H1 (cell line): Measurements from ENCODE around the gene DAPK2. TPM values are rescaled to one million over a fixed set of nuclear protein-coding genes. Genes with fewer than 3 reads are reported as not detected.

ENCODE experiments used
- CTCF ChIA-PET: fragments of 300-600 bp; sonication (Branson Sonifier 250); formaldehyde crosslinking; loops from one replicate; lab custom pipeline; 2021; ENCODE audit not compliant: partially characterized antibody; lab: Charles Lee
- POLR2A ChIA-PET: fragments of 300-600 bp; sonication (Branson Sonifier 250); formaldehyde crosslinking; loops from one replicate; lab custom pipeline; 2021; ENCODE audit warnings: inconsistent platforms; ENCODE audit not compliant: partially characterized antibody; lab: Charles Lee
- DNase-seq, 2 experiments: peaks; one replicate each; pipeline versions ENCODE4 v3.0.0 to v3.0.0-alpha.2; 2010 to 2022; ENCODE audit warnings: low spot score in 2 of 2, low read depth in 1 of 2, mixed read lengths in 1 of 2
- FAIRE-seq: peaks from 2 replicates; lab custom pipeline; 2011; peaks lifted over from hg19 to GRCh38; lab: Jason Lieb, UNC
- H2AFZ ChIP-seq: 2 replicates; pipeline ENCODE4 v1.8.1; 2012; ENCODE audit warnings: low read length, inconsistent platforms
- H2AK5ac ChIP-seq: 2 replicates; pipeline ENCODE4 v1.6.1; 2013; ENCODE audit warnings: low read depth, low read length
- H2BK120ac ChIP-seq: replicated peaks from 2 replicates; pipeline ENCODE3; 2013; ENCODE audit warnings: low read depth, low read length, inconsistent platforms
- H2BK12ac ChIP-seq: 2 replicates; pipeline ENCODE4 v1.6.1; 2013; ENCODE audit warnings: low read depth, low read length
- H2BK15ac ChIP-seq: 2 replicates; pipeline ENCODE4 v1.6.1; 2013; ENCODE audit warnings: low read length
- H2BK20ac ChIP-seq: 2 replicates; pipeline ENCODE4 v1.6.1; 2013; ENCODE audit warnings: low read length
- H2BK5ac ChIP-seq: 2 replicates; pipeline ENCODE4 v1.6.1; 2013; ENCODE audit warnings: low read depth, low read length
- H3K14ac ChIP-seq: 2 replicates; pipeline ENCODE4 v1.6.1; 2013; ENCODE audit warnings: inconsistent platforms; ENCODE audit not compliant: insufficient read length
- H3K18ac ChIP-seq: 2 replicates; pipeline ENCODE4 v1.6.1; 2013; ENCODE audit warnings: low read length; ENCODE audit errors: extremely low read depth
- H3K23ac ChIP-seq: 2 replicates; pipeline ENCODE4 v1.6.1; 2013; ENCODE audit warnings: inconsistent platforms; ENCODE audit not compliant: insufficient read length
- H3K23me2 ChIP-seq: 2 replicates; pipeline ENCODE4 v1.6.1; 2013; ENCODE audit warnings: low read depth, low read length
- H3K27ac ChIP-seq: 2 replicates; pipeline ENCODE4 v1.6.1; 2011; ENCODE audit warnings: low read depth, low read length, inconsistent platforms
- H3K27me3 ChIP-seq, 4 experiments: replicated peaks in 1 of 4; 1 replicate in 1 of 4; 2 replicates in 3 of 4; pipeline versions ENCODE4 v1.6.1 to v1.8.1; 2011 to 2013; ENCODE audit warnings: low read length in 3 of 4, mild to moderate bottlenecking in 3 of 4, inconsistent platforms in 2 of 4, mixed read lengths in 2 of 4, moderate library complexity in 1 of 4; ENCODE audit not compliant: control insufficient read depth in 3 of 4, insufficient read depth in 3 of 4; ENCODE audit errors: extremely low read depth in 1 of 4
- H3K36me3 ChIP-seq, 4 experiments: 2 replicates each; pipeline versions ENCODE4 v1.6.1 to v1.8.1; 2011 to 2013; ENCODE audit warnings: mild to moderate bottlenecking in 4 of 4, low read length in 3 of 4, moderate library complexity in 2 of 4, control low read depth in 1 of 4, inconsistent platforms in 1 of 4; ENCODE audit not compliant: insufficient read depth in 4 of 4, control insufficient read depth in 2 of 4
- H3K4ac ChIP-seq: replicated peaks from 2 replicates; pipeline ENCODE3; 2013; ENCODE audit warnings: low read length, low read depth, mixed read lengths, inconsistent platforms; ENCODE audit not compliant: insufficient read length
- H3K4me1 ChIP-seq, 4 experiments: replicated peaks in 1 of 4; 1 replicate in 1 of 4; 2 replicates in 3 of 4; pipeline versions ENCODE4 v1.6.1 to v1.8.1; 2011 to 2013; ENCODE audit warnings: low read length in 3 of 4, inconsistent platforms in 2 of 4, mixed read lengths in 1 of 4; ENCODE audit not compliant: insufficient read depth in 4 of 4, control insufficient read depth in 3 of 4
- H3K4me2 ChIP-seq, 2 experiments: 2 replicates each; pipeline versions ENCODE4 v1.6.1 to v1.8.1; 2011 to 2013; ENCODE audit warnings: low read depth in 2 of 2, low read length in 2 of 2, control low read depth in 1 of 2, inconsistent platforms in 1 of 2, mild to moderate bottlenecking in 1 of 2; ENCODE audit not compliant: insufficient read depth in 1 of 2
- H3K4me3 ChIP-seq, 4 experiments: fragments of 200-600, 300-600 bp in 1 of 4; sonication (generic), shearing (Covaris generic), sonication (Bioruptor Twin) in 1 of 4; 2 replicates each; pipeline versions ENCODE4 v1.5.1 to v1.8.1; 2011 to 2016; ENCODE audit warnings: low read length in 4 of 4, low read depth in 3 of 4, control low read depth in 2 of 4, inconsistent platforms in 2 of 4, mild to moderate bottlenecking in 2 of 4, mixed read lengths in 1 of 4, moderate library complexity in 1 of 4; ENCODE audit not compliant: insufficient read depth in 2 of 4; ENCODE audit errors: extremely low read depth in 1 of 4
- H3K56ac ChIP-seq: replicated peaks from 2 replicates; pipeline ENCODE3; 2013; ENCODE audit warnings: low read depth, mild to moderate bottlenecking, mixed read lengths, low read length, inconsistent platforms; ENCODE audit not compliant: insufficient read length
- H3K79me1 ChIP-seq: 2 replicates; pipeline ENCODE4 v1.6.1; 2013; ENCODE audit warnings: low read depth, low read length, control low read depth
- H3K79me2 ChIP-seq, 2 experiments: 2 replicates each; pipeline versions ENCODE4 v1.6.1 to v1.8.1; 2012 to 2013; ENCODE audit warnings: low read length in 2 of 2, mild to moderate bottlenecking in 2 of 2, inconsistent platforms in 1 of 2; ENCODE audit not compliant: insufficient read depth in 2 of 2, control insufficient read depth in 1 of 2
- H3K9ac ChIP-seq, 4 experiments: replicated peaks in 1 of 4; 1 replicate in 1 of 4; 2 replicates in 3 of 4; pipeline versions ENCODE4 v1.6.1 to v1.8.1; 2011 to 2013; ENCODE audit warnings: low read depth in 3 of 4, low read length in 3 of 4, control low read depth in 2 of 4, mild to moderate bottlenecking in 2 of 4, moderate library complexity in 2 of 4, inconsistent platforms in 1 of 4; ENCODE audit errors: extremely low read depth in 1 of 4
- H3K9me3 ChIP-seq, 2 experiments: 2 replicates each; pipeline versions ENCODE4 v1.6.1 to v1.8.1; 2012 to 2013; ENCODE audit warnings: mild to moderate bottlenecking in 2 of 2, moderate library complexity in 2 of 2, control low read depth in 1 of 2, inconsistent platforms in 1 of 2, low read depth in 1 of 2, low read length in 1 of 2, mixed read lengths in 1 of 2; ENCODE audit not compliant: insufficient read depth in 2 of 2
- H4K20me1 ChIP-seq, 2 experiments: replicated peaks in 1 of 2; 2 replicates each; pipeline versions ENCODE3 to v1.8.1; 2011 to 2013; ENCODE audit warnings: inconsistent platforms in 2 of 2, low read length in 2 of 2, mild to moderate bottlenecking in 1 of 2; ENCODE audit not compliant: insufficient read depth in 2 of 2, control insufficient read depth in 1 of 2
- H4K5ac ChIP-seq: 2 replicates; pipeline ENCODE4 v1.6.1; 2013; ENCODE audit warnings: low read length, low read depth, mixed read lengths, inconsistent platforms; ENCODE audit not compliant: insufficient read length
- H4K8ac ChIP-seq: 2 replicates; pipeline ENCODE4 v1.8.0; 2013; ENCODE audit warnings: mild to moderate bottlenecking, moderate library complexity, low read length, inconsistent platforms; ENCODE audit not compliant: insufficient read depth; ENCODE audit errors: extremely low read depth
- H4K91ac ChIP-seq: replicated peaks from 2 replicates; pipeline ENCODE3; 2013; ENCODE audit warnings: low read length, mixed read lengths, inconsistent platforms; ENCODE audit not compliant: insufficient read length
- ASH2L ChIP-seq: fragments of 200-600, 300-600 bp; sonication (generic); IDR thresholded peaks from one replicate; pipeline ENCODE4 v1.7.1; 2017; ENCODE audit warnings: low read length
- RAD21 ChIP-seq, 2 experiments: IDR thresholded peaks in 1 of 2; conservative IDR thresholded peaks in 1 of 2; 2 replicates each; pipeline ENCODE4 v1.6.1; 2011; ENCODE audit warnings: low read depth in 2 of 2, low read length in 2 of 2, improper control_type of control experiment in 1 of 2, inconsistent platforms in 1 of 2, mild to moderate bottlenecking in 1 of 2, moderate library complexity in 1 of 2
- RFX5 ChIP-seq: IDR thresholded peaks from 2 replicates; pipeline ENCODE4 v1.6.1; 2011; ENCODE audit warnings: low read depth, low read length, improper control_type of control experiment, borderline replicate concordance
- SIN3A ChIP-seq, 2 experiments: IDR thresholded peaks in 1 of 2; conservative IDR thresholded peaks in 1 of 2; 2 replicates each; pipeline ENCODE4 v1.6.1; 2011 to 2012; ENCODE audit warnings: low read length in 2 of 2, improper control_type of control experiment in 1 of 2, low read depth in 1 of 2, mild to moderate bottlenecking in 1 of 2
- WGBS, 2 experiments: shearing (Covaris generic) in 1 of 2; methylation state at CpG; one replicate each; pipeline versions ENCODE4 v1.1.6 to v1.1.7; 2013 to 2015; ENCODE audit warnings: low lambda C conversion rate in 2 of 2, mixed read lengths in 2 of 2, inconsistent platforms in 1 of 2, low coverage in 1 of 2, missing lambda C conversion rate in 1 of 2; ENCODE audit not compliant: insufficient replicate concordance in 2 of 2, insufficient coverage in 1 of 2, insufficient read length in 1 of 2; ENCODE audit errors: extremely low coverage in 1 of 2, missing lambda C conversion rate in 1 of 2; 5-methylcytosine and 5-hydroxymethylcytosine counted together
- polyA plus RNA-seq, 7 experiments: library from polyadenylated mRNA; depleted of rRNA in 3 of 7; stranded (reverse) in 5 of 7; unstranded in 2 of 7; fragments of >200 nt in 5 of 7; fragments of 200-250 nt in 2 of 7; gene quantifications; 1 replicate in 5 of 7; 2 replicates in 1 of 7; 4 replicates in 1 of 7; pipeline versions ENCODE4 v1.2.1 to v1.2.3, GENCODE V29; 2011 to 2013; ENCODE audit warnings: missing spikeins in 2 of 7, mixed read lengths in 2 of 7
- total RNA-seq: library from RNA; stranded (reverse); fragmentation: NEBNext Ultra II Directional; extraction: Animal tissue kit (Norgen Biotek cat#: 25700); gene quantifications from 2 replicates; pipeline ENCODE4 v1.2.1, GENCODE V29; 2021
- TF ChIP-seq, protein P1 (sequence below): IDR thresholded peaks from 2 replicates; pipeline ENCODE4 v1.6.1; 2012; ENCODE audit warnings: inconsistent platforms
- TF ChIP-seq, protein P2 (sequence below): IDR thresholded peaks from 2 replicates; pipeline ENCODE4 v1.6.1; 2012; ENCODE audit warnings: inconsistent platforms

Gene DAPK2
- total and polyA plus RNA-seq, 2 of the 8 experiments (the other 6 are each of a cell fraction or from before 2014, with no cell fraction given) = 1.8 to 2.9 TPM

DNA sequence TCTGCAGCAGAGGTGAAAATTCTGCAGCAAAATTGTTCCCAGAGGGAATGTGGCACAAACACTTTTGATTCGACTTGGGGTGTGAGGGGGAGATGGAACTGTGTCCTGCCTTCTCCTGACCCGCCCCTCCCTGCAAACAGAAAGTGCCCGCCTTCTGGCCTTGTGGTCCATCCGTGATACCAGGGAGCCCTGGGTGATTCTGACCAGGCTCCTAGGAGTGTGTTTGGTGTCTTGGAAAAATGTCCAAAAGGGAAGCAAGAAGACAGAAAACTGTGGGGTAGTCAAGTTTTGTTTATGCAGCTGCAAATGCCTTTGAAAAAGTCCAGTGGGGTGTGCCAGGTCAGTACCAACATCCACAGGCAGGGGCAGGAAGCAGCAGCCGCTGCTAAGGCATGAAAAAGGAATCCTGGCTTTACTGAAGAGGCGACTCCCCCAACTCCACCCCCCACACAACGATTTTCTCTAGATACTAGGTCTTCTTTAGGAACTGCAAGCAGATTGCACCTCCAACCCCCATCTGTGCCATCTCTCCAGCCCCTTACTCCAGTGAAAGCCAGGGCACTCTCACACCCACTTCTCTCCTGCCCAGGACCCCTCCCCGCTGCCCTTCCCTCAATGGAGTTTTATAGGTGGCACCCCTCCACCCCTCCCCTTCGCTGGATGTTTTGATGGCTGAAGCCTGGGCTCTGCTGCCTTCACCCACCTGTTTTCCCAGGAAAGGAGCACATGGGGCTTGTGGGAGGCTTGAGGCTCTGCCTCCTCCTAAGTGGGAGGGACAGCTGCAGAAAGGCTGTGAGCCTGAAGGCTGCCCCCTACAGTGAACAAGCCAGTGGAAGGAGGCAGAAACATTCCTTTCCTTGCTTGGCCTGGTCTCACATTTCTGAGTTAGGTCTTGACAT, 130.2 kb downstream of the DAPK2 start:
- peak overlapping the region; percentile 35; the same call in 1 of the 2 replicates for H2AFZ ChIP-seq
- TF ChIP-seq ASH2L = peak; percentile 57
- 0 out of 4 replicates have a peak, but pooled peaks of 1 of the 2 experiments have one; percentile 32 for TF ChIP-seq SIN3A (conservative IDR thresholded peaks at IDR 0.05 in 1 of 2, IDR thresholded peaks at IDR 0.05 in 1 of 2; ENCODE audit: low read depth in 1 of 2, low read length in 2 of 2)
- TF ChIP-seq, protein P1, sequence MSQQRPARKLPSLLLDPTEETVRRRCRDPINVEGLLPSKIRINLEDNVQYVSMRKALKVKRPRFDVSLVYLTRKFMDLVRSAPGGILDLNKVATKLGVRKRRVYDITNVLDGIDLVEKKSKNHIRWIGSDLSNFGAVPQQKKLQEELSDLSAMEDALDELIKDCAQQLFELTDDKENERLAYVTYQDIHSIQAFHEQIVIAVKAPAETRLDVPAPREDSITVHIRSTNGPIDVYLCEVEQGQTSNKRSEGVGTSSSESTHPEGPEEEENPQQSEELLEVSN = 0 out of 2 replicates have a peak, but pooled peaks have one; percentile 13
- peak in 1 of 2 experiments; percentile 42; a peak in 1 of 4 replicates for TF ChIP-seq RAD21 (IDR thresholded peaks at IDR 0.05 in 1 of 2, conservative IDR thresholded peaks at IDR 0.05 in 1 of 2; ENCODE audit: low read depth in 2 of 2, low read length in 2 of 2)
- TF ChIP-seq, protein P2, sequence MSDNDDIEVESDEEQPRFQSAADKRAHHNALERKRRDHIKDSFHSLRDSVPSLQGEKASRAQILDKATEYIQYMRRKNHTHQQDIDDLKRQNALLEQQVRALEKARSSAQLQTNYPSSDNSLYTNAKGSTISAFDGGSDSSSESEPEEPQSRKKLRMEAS = peak; percentile 39; the same call in 1 of the 2 replicates
- TF ChIP-seq RFX5 = no peak

More for the DNA sequence above, 130.2 kb downstream of the DAPK2 start:
- Histone ChIP-seq H3K4me3 (no peak overlapping the region), H3K18ac (peak overlapping the region; percentile 13; the same call in 1 of the 2 replicates), H2BK20ac (no peak overlapping the region; the same call in 1 of the 2 replicates), H3K4ac (no peak overlapping the region), H4K20me1 (no peaks in the 10 kb centered on the region), H3K9ac (no peak overlapping the region), H3K14ac (no peak overlapping the region), H3K27ac (no peak overlapping the region), H4K8ac (no peak overlapping the region; the same call in 1 of the 2 replicates), H3K79me1 (no peaks in the 10 kb centered on the region), H2BK5ac (no peak overlapping the region; the same call in 1 of the 2 replicates), H3K23me2 (no peaks in the 10 kb centered on the region), H4K5ac (no peak overlapping the region), H3K56ac (no peak overlapping the region), H3K23ac (no peak overlapping the region), H2BK15ac (no peak overlapping the region), H2BK12ac (no peak overlapping the region), H2BK120ac (no peak overlapping the region), H2AK5ac (no peak overlapping the region), H3K4me2 (0 out of 4 replicates have a peak overlapping the region, but pooled peaks of 1 of the 2 experiments have one; percentile 14), H3K4me1 (peaks cover 0 to 18% (median 7%) of the 10 kb centered on the region in 4 experiments; a peak in 5 of 7 replicates), H3K79me2 (no peaks in the 10 kb centered on the region), H3K9me3 (no peaks in the 10 kb centered on the region), H3K27me3 (no peaks in the 10 kb centered on the region), H4K91ac (no peak overlapping the region), H3K36me3 (no peaks in the 10 kb centered on the region)
- FAIRE-seq (no peak), DNase-seq (peak in 1 of 2 experiments; percentile 68)
- 64% methylated on average over 8 of the region's 9 CpGs; no CpG with 5 or more reads in 1 of the 2 experiments for WGBS, 2 experiments
- ChIA-PET POLR2A (interaction anchor here (1.8 kb wide), 1 partner anchor 11 kb away, joined by 5 read pairs; no protein-coding TSS in a partner anchor), CTCF (interaction anchor here (0.6 to 2.6 kb wide), 19 partner anchors 9 to 155 kb away, joined by 3 to 16 read pairs (median 3); no protein-coding TSS in a partner anchor)
